HepG2 (cell line): ENCODE measurements around the gene CUL9. TPM values are rescaled to one million over a fixed set of nuclear protein-coding genes. Genes with fewer than 3 reads are reported as not detected.

Experiments used
- AKNA ChIP-seq: sonication (generic); formaldehyde crosslinking; IDR thresholded peaks from 2 replicates; pipeline ENCODE4 v1.4.0; 2020; ENCODE audit warnings: missing genetic modification reagents, borderline replicate concordance
- ATF5 ChIP-seq: sonication (generic); formaldehyde crosslinking; IDR thresholded peaks from 2 replicates; pipeline ENCODE4 v1.4.0; 2020; ENCODE audit warnings: mild to moderate bottlenecking, low read depth, missing genetic modification reagents
- FIP1L1 ChIP-seq: fragments of 200-400 bp; formaldehyde crosslinking; IDR thresholded peaks from 2 replicates; pipeline ENCODE4 v1.6.1; 2018; ENCODE audit warnings: low read depth, mild to moderate bottlenecking, low read length, moderate library complexity, borderline replicate concordance; ENCODE audit not compliant: insufficient read depth
- FOXA1 ChIP-seq, 2 experiments: fragments of 450-650 bp in 1 of 2; sonication (generic) in 1 of 2; formaldehyde crosslinking in 1 of 2; IDR thresholded peaks; 2 replicates each; pipeline versions ENCODE4 v1.4.0 to v1.6.1; 2016 to 2020; ENCODE audit warnings: missing genetic modification reagents in 1 of 2
- HOXA9 ChIP-seq: sonication (generic); formaldehyde crosslinking; IDR thresholded peaks from 2 replicates; pipeline ENCODE4 v1.8.1; 2022; ENCODE audit warnings: missing genetic modification reagents, mild to moderate bottlenecking, moderate library complexity, borderline replicate concordance
- MTA3 ChIP-seq: sonication (generic); formaldehyde crosslinking; IDR thresholded peaks from 2 replicates; pipeline ENCODE4 v1.4.0; 2020; ENCODE audit warnings: missing genetic modification reagents
- MYNN ChIP-seq: sonication (generic); formaldehyde crosslinking; IDR thresholded peaks from 2 replicates; pipeline ENCODE4 v1.4.0; 2020; ENCODE audit warnings: mild to moderate bottlenecking, low read depth, missing genetic modification reagents
- RAD21 ChIP-seq: fragments of 450-650 bp; formaldehyde crosslinking; IDR thresholded peaks from 2 replicates; pipeline ENCODE4 v1.5.0; 2020; ENCODE audit warnings: mild to moderate bottlenecking
- SNAPC5 ChIP-seq: sonication (generic); formaldehyde crosslinking; IDR thresholded peaks from 2 replicates; pipeline ENCODE4 v1.8.1; 2023; ENCODE audit warnings: mild to moderate bottlenecking, missing genetic modification reagents, borderline replicate concordance
- SOX13 ChIP-seq, 3 experiments: fragments of 450-650 bp in 1 of 3; sonication (generic) in 1 of 3; formaldehyde crosslinking in 1 of 3; IDR thresholded peaks in 2 of 3; conservative IDR thresholded peaks in 1 of 3; 2 replicates each; pipeline versions ENCODE4 v1.5.0 to v1.6.1; 2016 to 2020; ENCODE audit warnings: antibody characterized with exemption in 1 of 3, mild to moderate bottlenecking in 1 of 3, missing compliant biosample characterization in 1 of 3, missing genetic modification reagents in 1 of 3, moderate library complexity in 1 of 3
- ZNF251 ChIP-seq: sonication (generic); formaldehyde crosslinking; IDR thresholded peaks from 2 replicates; pipeline ENCODE4 v1.9.0; 2021; ENCODE audit warnings: mild to moderate bottlenecking, missing genetic modification reagents
- ZNF598 ChIP-seq: sonication (generic); formaldehyde crosslinking; IDR thresholded peaks from 2 replicates; pipeline ENCODE4 v1.5.1; 2020; ENCODE audit warnings: mild to moderate bottlenecking, missing genetic modification reagents, borderline replicate concordance
- ZNF782 ChIP-seq: sonication (generic); formaldehyde crosslinking; IDR thresholded peaks from 2 replicates; pipeline ENCODE4 v1.4.0; 2020; ENCODE audit warnings: missing genetic modification reagents, mild to moderate bottlenecking, borderline replicate concordance
- polyA plus RNA-seq, 8 experiments: library from polyadenylated mRNA; depleted of rRNA in 3 of 8; stranded (reverse) in 7 of 8; unstranded in 1 of 8; fragments of >200 nt; fragmentation: Illumina TruSeq in 4 of 8; extraction: Trizol in 4 of 8; gene quantifications; 2 replicates each; pipeline versions ENCODE4 v1.2.1 to v1.2.3, GENCODE V29; 2011 to 2016; ENCODE audit warnings: low read depth in 4 of 8, missing spikeins in 1 of 8, mixed read lengths in 1 of 8; ENCODE audit not compliant: insufficient read depth in 1 of 8
- total RNA-seq, 5 experiments: library from RNA; depleted of rRNA; stranded (reverse); fragments of >200 nt; fragmentation: Illumina TruSeq; extraction: Trizol; gene quantifications; 2 replicates each; pipeline ENCODE4 v1.2.3, GENCODE V29; 2016; ENCODE audit warnings: low read depth in 1 of 5

CUL9 gene
- total and polyA plus RNA-seq, 2 of the 13 experiments (the other 11 are each of a cell fraction or from before 2014, with no cell fraction given) = 11.4 to 13.7 TPM

- TF ChIP-seq AKNA (no peak; the same call in 1 of the 2 replicates), ATF5 (no peak), ZNF251 (CRISPR knock-in tag) (no peak), HOXA9 (CRISPR knock-in tag) (peak; percentile 55; the same call in 1 of the 2 replicates), MTA3 (CRISPR knock-in tag) (no peak), ZNF598 (CRISPR knock-in tag) (no peak), RAD21 (CRISPR knock-in tag) (peak; percentile 97), FIP1L1 (no peak), FOXA1 (IDR thresholded peaks at IDR 0.05) (no peak), FOXA1 (CRISPR knock-in tag; IDR thresholded peaks at IDR 0.05) (peak; percentile 13; the same call in 1 of the 2 replicates), MYNN (CRISPR knock-in tag) (no peak), SNAPC5 (CRISPR knock-in tag) (peak; percentile 94; the same call in 1 of the 2 replicates), SOX13 (IDR thresholded peaks at IDR 0.05) (0 out of 2 replicates have a peak, but pooled peaks have one; percentile 30), SOX13 (CRISPR knock-in tag; conservative IDR thresholded peaks at IDR 0.05 in 1 of 2, IDR thresholded peaks at IDR 0.05 in 1 of 2) (peak in 1 of 2 experiments; percentile 40; a peak in 1 of 4 replicates), ZNF782 (CRISPR knock-in tag) (peak; percentile 94)
Measured at GRCh38 chr6:43228951-43229802, 47.2 kb downstream of the CUL9 start, which contains the start of gene DNPH1 (continued).
